ENCODE data around the gene SLC25A14.
"Not testable (repeated sequence)": the region's sequence is repeated elsewhere in the genome, so short reads cannot be mapped to it uniquely, and the experiment has no call there.

Gene SLC25A14, protein sequence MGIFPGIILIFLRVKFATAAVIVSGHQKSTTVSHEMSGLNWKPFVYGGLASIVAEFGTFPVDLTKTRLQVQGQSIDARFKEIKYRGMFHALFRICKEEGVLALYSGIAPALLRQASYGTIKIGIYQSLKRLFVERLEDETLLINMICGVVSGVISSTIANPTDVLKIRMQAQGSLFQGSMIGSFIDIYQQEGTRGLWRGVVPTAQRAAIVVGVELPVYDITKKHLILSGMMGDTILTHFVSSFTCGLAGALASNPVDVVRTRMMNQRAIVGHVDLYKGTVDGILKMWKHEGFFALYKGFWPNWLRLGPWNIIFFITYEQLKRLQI

DNA sequence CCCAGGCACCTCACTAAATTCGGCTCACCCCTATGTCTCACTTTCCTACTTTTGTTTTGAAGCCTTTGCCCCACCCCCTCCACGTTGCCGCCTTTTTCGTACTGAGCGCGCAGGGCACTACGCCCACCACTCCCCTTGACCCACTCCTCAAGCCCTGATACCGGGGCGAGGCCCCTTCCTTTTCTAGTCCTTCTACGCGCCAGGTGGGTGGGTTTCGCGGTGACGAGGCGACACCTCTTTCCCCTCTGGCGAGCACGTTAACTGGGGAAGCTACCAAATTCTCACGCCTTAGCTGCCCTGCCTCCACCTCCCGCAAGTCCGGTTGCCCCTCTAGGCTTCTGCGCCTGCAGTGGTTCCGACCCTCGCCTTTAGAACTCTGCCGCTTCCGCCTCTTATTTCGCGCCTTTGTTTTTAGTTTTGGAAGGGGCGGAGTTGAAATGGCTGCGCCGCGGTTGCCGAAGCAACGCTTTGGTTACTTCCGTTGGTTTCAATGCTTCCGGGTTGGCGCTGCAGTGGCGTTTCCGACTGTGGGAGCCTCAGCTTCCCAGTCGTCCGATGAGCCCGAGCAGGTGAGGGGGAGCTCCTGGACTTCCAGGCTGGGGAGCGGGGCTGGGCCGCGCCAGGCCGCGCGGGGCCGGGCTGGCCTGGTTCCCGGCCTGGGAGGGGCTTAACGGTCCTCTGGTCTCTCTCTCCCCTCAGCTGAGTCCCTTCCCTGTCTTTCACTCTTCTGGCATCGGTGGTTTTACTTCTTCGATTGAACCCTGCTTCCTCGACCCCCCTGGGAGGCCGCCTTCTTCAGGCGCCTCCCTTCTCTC, at the start of gene SLC25A14:
TSS of gene SLC25A14 (plus strand) at position 512 of the 815 bp plus-strand sequence. CDS start 360 bp downstream, outside the sequence.
- DNase-seq (ENCODE audit: low spot score): peak; percentile 83

DNA sequence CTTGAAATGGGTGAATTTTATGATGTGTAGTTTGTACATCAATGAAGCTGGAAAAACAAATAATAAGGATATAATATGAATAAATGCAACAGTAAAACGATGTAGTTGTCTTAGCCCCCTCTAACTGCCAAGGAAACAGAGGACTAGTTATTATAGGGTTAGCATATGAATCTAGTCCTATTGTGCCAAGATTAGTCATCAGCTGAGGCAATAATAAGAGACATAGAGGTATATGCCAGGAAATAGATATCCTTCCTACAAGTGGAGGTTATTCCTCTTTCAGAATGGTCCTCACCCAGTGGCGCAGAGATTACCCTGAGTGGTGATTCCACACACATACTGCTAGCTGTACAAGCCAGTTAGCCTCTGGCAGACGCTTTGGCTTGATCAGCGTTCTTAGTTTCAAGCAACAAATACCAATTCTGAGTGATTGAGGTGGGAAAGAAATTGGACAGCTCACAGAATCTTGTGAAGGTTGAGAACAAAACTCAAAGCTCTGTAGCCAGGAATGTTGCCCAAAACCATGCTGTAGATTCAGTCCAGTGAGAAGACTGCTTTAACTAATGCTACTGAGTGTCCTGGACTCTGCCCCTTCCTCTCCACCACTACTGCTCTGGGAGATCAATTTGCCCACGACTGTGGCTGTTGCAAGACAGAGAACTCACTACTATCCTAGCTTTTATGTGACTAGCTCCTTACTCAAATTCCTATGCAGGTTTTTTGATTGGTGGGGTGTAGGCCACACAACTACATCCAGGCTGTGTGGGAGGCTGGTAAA, 44.0 kb upstream of the SLC25A14 start:
- DNase-seq (ENCODE audit: low spot score): no peak

DNA sequence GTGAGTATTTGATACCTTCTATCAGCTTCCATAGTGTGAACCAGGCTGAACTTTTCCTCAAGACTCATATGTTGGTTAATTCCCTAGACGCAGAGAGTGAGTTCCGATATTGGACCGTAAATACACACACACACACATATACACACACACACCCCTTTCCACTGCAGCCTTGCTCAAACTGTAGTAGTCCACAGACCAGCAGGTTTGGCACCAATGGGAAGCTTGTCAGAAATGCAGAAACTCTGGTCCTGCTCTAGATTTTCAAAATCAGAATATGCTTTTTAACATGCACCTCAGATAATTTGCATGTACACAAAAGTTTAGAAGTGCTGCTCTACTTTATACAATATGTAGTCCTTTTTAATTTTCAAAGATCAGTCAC, 43.4 kb upstream of the SLC25A14 start:
- no peak for DNase-seq (ENCODE audit: low spot score)

DNA sequence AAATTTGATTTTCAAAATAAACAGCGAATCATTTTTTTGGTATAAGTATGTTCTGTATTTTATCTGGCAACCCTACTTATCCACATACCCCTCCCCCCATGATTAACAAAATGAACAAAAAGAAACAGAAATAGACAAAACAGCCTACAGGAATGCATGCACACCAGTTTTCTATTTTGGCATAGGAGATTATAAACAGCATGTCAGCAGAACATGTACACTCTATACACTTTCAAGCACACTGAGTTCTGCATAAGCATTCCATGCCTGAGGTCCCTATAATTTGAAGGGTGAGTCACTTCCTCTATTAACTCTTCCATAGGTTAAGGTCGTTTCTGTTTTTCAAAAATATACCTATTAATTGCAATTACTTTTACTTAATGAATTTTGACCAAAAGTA, 43.0 kb upstream of the SLC25A14 start:
- DNase-seq (ENCODE audit: low spot score): no peak

DNA sequence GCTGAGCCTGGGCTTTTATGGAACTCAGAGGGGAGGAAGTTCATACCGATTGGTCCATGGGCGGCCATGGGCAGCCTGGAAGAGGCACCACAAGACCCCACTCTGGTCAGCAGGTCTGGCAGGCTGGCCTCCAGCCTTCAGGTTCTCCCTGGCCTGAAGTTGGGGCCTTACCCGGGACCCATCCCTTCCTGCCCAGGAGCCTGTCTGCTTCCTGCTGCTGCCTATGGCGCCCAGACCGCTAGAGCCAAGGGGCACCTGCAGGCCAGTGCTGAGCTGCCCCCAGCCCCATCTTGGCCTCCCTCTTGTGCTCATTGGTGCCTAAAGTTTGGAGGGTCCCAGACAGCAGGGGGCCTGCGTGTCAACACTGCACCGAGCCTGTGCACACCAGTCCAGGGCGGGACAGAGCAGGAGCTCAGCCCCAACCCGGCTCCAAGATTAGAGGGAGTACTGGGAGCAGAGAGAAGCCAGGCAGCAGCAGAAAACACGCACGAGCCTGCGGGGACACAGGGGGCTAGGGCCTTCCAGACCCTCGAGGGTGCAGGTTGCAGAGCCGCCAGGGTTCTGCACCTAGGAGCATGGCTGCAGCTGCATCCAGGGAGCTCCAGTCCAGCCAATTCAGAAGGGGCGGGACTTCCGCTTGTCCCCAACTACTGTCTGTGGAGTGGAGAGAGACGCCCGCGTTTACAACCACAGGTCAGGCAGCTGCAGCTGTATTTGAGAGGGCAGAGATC, 40.3 kb upstream of the SLC25A14 start:
- DNase-seq (ENCODE audit: low spot score): no peak

DNA sequence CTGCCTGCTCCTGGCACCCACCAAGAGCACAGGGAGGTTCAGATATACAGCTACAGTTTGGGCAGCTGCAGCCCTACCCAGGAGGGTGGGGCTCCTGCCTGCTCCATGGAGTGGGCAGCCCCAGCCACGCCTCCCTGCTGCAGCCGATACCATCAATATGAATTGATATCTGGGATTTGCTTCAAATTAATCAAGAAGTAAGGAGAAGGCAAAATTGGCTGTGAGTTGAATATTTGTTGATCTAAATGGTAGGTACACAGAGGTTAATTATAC, 39.8 kb upstream of the SLC25A14 start:
- DNase-seq (ENCODE audit: low spot score): no peak

DNA sequence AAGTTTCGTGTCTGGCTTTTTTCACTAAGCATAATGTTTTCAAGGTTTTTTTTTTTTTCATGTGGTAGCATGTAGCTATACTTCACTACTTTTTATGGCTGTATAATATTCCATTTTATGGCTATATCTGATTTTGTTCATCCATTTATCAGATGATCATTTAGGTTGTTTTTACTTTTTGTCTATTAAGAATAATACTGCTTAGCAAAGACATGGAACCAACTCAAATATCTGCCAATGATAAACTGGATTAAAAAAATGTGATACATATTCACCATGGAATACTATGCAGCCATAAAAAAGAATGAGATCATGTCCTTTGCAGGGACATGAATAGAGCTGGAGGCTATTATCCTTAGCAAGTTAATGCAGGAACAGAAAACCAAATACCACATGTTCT, 38.3 kb upstream of the SLC25A14 start:
- DNase-seq (ENCODE audit: low spot score): no peak

DNA sequence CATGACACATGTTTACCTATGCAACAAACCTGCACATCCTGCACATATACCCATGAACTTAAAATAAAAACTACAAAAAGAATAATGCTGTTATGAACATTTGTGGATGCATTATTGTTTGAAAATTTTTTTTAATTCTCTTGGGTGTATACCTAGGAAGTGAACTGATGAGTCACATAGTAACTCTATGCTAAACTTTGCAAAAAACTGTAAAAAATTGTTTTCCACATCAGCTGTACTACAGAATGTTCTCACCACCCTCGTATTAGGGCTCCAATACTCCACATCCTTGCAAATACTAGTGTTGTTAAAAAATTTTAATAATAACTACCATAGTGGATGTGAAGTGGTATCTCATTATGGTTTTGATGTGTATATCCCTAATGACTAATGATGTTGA, 37.7 kb upstream of the SLC25A14 start:
- no peak for DNase-seq (ENCODE audit: low spot score)

DNA sequence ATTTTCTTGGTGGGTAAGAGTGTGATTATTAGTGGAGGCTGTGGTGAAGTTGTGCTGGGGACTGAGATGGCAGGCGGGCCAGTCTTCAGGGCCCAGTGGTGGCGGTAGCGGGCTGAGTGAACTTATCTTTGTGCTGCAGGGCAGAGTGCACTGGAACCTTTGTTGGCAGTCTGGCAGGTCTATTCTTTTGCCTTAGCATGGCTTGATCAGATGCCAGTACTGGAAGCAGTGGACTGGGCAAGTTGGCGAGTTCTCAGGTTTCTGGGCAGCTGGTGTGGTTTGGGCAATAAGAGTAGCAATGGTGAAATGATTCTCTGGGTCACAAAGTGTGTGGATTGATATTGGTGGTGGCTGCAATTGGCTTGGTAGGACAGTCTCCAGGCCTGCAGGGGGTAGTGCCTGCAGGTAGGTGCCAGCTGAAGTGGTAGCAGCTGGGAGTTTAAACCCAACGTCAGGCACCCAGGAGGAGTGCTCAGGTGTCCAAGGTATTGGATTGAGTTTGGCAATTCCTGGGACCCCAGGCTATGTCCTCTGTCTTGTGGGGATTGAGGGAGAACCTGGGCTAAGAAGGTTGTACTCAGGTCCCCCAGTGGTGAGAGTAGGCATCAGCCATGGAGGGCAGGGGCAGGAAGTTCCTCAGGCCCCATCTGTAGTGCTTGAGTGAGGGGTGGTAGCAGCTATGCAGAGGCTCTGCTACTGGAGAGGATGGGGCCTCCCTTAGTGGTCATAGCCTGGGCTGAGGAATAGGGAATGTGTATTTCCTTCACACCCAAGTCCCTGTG, 34.9 kb upstream of the SLC25A14 start:
- no peak for DNase-seq (ENCODE audit: low spot score)

DNA sequence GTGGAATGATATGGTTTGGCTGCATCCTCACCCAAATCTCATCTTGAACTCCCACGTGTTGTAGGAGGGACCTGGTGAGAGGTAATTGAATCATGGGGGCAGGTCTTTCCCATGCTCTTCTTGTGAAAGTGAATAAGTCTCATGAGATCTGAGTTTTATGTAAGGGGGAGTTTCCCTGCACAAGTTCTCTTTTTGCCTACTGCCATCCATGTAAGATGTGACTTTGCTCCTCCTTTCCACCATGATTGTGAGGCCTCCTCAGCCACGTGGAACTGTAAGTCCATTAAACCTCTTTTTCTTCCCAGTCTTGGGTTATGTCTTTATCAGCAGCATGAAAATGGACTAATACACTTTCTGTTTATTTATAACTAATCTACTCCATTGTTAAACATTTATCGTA, 19.8 kb upstream of the SLC25A14 start:
- DNase-seq (ENCODE audit: low spot score): not testable (repeated sequence)

DNA sequence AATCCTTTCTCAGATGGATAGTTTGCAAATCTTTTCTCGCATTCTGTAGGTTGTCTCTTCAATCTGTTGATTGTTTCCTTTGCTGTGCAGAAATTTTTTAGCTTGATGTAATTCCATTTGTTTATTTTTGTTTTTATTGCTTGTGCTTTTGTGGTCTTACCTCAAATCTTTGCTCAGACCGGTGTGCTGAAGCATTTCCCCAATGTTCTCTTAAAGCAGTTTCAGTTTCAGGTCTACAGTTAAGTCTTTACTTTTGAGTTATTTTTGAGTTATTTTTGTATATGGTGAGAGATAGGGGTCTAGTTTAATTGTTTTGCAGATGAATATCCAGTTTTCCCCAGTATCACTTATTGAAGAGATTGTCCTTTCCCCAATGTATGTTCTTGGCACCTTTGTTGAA, 18.2 kb upstream of the SLC25A14 start:
- DNase-seq (ENCODE audit: low spot score): no peak

DNA sequence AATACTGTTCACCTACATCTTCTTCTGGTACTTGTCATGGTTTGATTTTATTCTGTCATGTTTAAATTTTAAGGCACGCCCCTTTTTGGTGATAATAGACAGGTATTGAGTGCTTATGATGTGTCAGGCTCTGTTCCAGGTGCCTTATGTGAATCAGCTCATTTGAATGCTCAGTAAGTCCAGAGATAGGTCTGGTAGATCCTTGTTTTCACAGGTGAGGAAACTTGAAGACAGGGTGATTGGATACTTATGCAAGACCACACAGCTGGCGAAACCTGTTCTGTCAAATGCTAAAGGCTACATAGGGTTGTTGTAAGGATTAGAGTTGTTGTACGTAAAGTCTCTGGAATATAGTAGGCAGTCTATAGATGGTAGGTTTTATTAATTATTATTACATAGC, 9.6 kb upstream of the SLC25A14 start:
- no peak for DNase-seq (ENCODE audit: low spot score)

DNA sequence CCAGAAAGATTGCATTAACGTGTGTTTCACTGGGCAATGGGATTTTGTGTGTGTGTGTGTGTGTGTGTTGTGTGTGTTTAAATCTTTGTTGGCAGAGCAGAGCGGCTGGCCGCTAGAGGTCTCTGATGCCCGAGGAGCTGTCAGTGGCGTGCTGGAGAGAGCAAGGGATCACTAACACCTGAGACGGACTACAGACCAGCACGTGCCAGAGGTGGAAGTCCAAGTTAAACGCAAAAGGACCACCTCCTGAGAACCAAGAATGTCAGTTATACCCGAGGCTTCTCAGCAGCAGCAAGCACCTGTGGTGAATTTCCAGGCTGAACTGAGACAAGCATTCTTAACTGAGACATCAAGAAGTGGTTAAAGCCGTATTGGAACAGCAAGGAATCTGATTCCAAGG, 9.0 kb upstream of the SLC25A14 start:
- DNase-seq (ENCODE audit: low spot score): peak; percentile 59

DNA sequence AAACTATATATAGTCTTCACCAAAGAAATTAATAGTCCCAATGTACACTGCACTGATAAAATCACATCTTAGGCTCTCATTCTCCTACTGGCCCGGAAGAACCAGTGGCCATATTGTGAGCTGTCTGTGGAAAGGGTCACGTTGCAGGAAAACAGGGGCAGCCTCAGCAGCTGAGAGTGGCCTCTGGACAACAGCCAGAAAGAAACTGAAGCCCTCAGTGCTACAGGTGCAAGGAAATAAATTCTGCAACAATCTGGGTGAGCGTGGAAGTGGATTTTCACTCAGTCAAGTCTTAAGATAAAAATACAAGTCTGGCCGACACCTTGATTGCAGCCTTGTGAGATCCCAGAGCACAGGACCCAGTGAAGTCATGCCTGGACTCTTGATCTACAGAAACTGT, 3.2 kb upstream of the SLC25A14 start:
- DNase-seq (ENCODE audit: low spot score): no peak

DNA sequence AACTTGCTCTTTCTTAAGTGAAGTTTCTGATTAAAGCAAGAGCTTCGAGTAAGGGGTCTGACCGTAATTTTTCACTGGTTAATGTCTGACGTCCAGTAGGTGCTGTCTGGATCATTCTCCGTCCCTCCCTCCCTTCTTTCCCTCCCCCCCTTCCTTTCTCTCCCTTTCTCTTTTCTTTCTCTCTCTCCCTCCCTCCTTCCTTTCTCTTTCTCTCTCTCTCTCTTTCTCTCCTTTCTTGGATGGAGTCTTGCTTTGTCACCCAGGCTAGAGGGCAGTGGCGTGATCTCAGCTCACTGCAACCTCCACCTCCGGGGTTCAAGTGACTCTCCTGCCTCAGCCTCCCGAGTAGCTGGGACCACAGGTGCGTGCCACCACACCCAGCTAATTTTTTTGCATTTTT, 850 bp upstream of the SLC25A14 start:
- not testable (repeated sequence) for DNase-seq (ENCODE audit: low spot score)

DNA sequence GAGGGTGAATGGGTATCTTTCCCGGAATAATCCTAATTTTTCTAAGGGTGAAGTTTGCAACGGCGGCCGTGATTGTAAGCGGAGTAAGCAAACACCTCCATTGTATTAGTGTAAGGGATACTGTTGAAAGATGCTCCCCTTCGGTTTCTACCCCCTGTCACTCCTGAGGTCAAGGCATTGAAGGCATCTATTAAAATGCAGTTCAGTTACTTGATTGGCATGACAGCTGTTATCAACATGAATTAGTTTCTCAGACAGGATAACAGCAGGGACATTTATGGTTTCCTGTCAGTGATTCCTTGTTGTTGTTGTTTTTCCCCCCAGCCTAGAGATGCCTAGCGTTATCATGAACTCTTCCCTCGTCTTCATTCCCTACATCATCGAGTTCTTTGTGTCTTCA, 552 bp downstream of the SLC25A14 start:
- no peak for DNase-seq (ENCODE audit: low spot score)

DNA sequence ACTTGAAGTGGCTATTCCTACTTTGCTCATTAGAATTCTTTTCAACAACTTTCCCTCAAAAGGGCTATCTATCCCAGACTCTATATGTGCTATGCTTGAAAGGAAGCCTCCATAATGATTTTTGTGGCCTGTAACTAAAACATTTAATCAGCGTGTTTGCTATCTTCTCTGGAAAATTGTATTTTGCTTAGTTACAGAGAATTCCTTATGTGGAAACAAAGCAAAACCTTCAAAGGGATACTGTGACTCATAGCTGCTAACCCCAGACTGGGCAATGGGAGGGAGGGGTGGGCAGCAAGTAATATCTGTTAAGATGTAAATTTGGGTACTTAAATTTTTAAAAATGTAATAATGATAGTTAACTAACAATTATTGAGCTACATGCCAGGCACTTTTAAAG, 3.7 kb downstream of the SLC25A14 start:
- DNase-seq (ENCODE audit: low spot score): no peak

DNA sequence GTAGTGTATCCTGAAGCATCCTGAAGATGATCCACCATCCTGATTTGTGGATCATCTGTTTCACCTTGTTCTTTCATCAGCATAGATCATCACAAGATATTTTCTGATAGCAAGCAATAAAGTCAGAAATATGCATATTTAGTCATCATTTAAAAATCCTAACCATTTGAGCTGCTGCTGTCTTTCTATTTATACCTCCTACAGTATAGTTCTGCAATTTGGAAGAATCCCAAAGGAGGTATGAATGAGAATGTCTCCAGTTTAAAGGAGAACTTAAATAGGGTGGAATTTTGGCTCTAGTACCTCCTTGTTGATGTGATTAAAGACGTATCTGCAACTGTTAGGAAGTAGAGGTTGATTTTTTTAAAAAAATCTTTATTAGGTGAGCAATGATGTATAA, 7.6 kb downstream of the SLC25A14 start:
- DNase-seq (ENCODE audit: low spot score): no peak

DNA sequence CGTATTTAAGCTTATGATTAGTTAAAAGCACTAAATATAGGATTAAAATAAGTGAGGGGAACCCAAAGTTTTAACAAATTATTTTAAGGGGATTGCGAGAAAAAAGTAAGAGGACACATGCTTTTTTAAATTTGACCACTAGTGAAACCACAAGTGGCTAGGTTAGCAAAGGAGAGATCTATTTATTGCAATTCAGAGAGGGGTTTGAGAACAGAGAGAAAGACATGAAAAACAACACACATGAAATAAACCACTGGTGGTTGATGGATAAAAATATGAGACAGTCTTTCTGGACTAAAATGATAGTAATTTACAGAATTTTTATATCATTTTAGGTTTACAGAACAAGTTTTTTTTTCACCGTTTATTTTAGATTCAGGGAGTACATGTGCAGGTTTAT, 11.8 kb downstream of the SLC25A14 start:
- no peak for DNase-seq (ENCODE audit: low spot score)

DNA sequence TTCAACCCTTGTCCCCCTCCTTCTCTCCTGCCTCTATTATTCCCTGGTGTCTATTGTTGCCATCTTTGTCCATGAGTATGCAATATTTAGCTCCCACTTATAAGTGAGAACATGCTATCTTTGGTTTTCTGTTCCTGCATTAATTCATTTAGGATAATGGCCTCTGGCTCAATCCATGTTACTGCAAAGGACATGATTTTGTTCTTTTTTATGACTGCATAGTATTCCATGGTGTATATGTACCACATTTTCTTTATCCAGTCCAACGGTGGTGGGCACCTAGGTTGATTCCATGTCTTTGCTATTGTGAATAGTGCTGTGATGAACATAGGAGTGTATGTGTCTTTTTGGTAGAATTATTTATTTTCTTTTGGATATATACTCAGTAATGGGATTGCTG, 12.3 kb downstream of the SLC25A14 start:
- DNase-seq (ENCODE audit: low spot score): not testable (repeated sequence)

DNA sequence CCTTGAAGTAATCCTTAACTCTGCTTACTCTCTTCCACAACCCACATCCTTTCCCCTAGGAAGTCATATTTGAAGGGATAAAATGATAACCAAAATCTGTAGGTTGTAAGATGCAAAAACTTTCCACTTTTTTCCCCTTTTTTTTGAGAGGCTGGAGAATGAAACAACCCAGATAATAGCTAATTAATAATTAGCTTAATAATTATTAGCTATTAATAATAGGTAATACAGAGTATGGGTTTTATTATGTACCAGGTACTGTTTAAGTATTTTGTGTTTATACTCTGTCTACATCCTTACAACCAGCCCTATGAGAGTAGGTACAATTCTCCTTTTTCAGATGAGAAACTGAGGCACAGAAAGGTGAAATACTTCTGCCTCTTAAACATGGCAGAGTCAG, 36.4 kb downstream of the SLC25A14 start:
- DNase-seq (ENCODE audit: low spot score): no peak

Measured in kidney tubule cell (primary cell).